RWPE1 (cell line): ENCODE results near the gene SH3BP2.

Experiments
- CTCF ChIA-PET: fragments of 350-600 bp; sonication (Branson Sonifier 250); formaldehyde crosslinking; extraction: SDS; loops from one replicate; lab custom pipeline; 2021; lab: Yijun Ruan, JAX
- POLR2A ChIA-PET: fragments of 400-600 bp; formaldehyde crosslinking; extraction: SDS; loops from one replicate; lab custom pipeline; 2020; ENCODE audit warnings: antibody characterized with exemption; ENCODE audit not compliant: low non-redundant PET; lab: Yijun Ruan, JAX
- DNase-seq: peaks from one replicate; pipeline ENCODE4 v3.0.0; 2012; ENCODE audit warnings: low spot score
- H3K27ac ChIP-seq: fragments of 450-650 bp; 2 replicates; pipeline ENCODE4 v1.5.1; 2017
- CTCF ChIP-seq: fragments of 450-650 bp; conservative IDR thresholded peaks from 2 replicates; pipeline ENCODE4 v1.5.1; 2017; ENCODE audit warnings: low read depth, mild to moderate bottlenecking

SH3BP2 gene

GRCh38 chr4:2804973-2805501 is 12.2 kb downstream of the SH3BP2 start:
- no peak for DNase-seq
- ChIA-PET CTCF (interaction anchor here (0.5 kb wide), 1 partner anchor 12 kb away, joined by 3 read pairs; the partner anchor contains the start of gene SH3BP2), POLR2A (no interaction called here)
- TF ChIP-seq CTCF, result no peak
- peak overlapping the region; percentile 90 for H3K27ac ChIP-seq

- POLR2A ChIA-PET, result no interaction called here
- DNase-seq, result peak; percentile 50
- TF ChIP-seq CTCF, result no peak
- CTCF ChIA-PET, result interaction anchor here (0.5 kb wide), 1 partner anchor 13 kb away, joined by 3 read pairs; the partner anchor contains the start of gene SH3BP2
- peak overlapping the region; percentile 90 for H3K27ac ChIP-seq
These were observed 13.0 kb downstream of the SH3BP2 start for GRCh38 chr4:2805712-2806389.

- ChIA-PET POLR2A (no interaction called here), CTCF (no interaction called here)
These were observed 13.8 kb downstream of the SH3BP2 start for GRCh38 chr4:2806390-2807355.

GRCh38 chr4:2807571-2807970 is 14.7 kb downstream of the SH3BP2 start:
- ChIA-PET POLR2A (no interaction called here), CTCF (interaction anchor here (0.6 kb wide), 1 partner anchor 43 kb away, joined by 3 read pairs; no protein-coding TSS in a partner anchor)
- TF ChIP-seq CTCF, result no peak

More at GRCh38 chr4:2806390-2807355, 13.8 kb downstream of the SH3BP2 start:
- TF ChIP-seq CTCF, result no peak
- peak overlapping the region; percentile 90 for H3K27ac ChIP-seq
- DNase-seq, result no peak

GRCh38 chr4:2808001-2808400 is 15.1 kb downstream of the SH3BP2 start:
- no peak for TF ChIP-seq CTCF
- peak overlapping the region; percentile 90 for H3K27ac ChIP-seq
- no peak for DNase-seq
- ChIA-PET POLR2A (no interaction called here), CTCF (interaction anchor here (0.6 kb wide), 1 partner anchor 43 kb away, joined by 3 read pairs; no protein-coding TSS in a partner anchor)

More at GRCh38 chr4:2807571-2807970, 14.7 kb downstream of the SH3BP2 start:
- no peak for DNase-seq
- H3K27ac ChIP-seq, result peak overlapping the region; percentile 90
